Measurements from ENCODE around the gene TRIM24.

GRCh38 chr7:138588986-138589385 lies 128.9 kb downstream of the TRIM24 start:
- TF ChIP-seq, protein P1, sequence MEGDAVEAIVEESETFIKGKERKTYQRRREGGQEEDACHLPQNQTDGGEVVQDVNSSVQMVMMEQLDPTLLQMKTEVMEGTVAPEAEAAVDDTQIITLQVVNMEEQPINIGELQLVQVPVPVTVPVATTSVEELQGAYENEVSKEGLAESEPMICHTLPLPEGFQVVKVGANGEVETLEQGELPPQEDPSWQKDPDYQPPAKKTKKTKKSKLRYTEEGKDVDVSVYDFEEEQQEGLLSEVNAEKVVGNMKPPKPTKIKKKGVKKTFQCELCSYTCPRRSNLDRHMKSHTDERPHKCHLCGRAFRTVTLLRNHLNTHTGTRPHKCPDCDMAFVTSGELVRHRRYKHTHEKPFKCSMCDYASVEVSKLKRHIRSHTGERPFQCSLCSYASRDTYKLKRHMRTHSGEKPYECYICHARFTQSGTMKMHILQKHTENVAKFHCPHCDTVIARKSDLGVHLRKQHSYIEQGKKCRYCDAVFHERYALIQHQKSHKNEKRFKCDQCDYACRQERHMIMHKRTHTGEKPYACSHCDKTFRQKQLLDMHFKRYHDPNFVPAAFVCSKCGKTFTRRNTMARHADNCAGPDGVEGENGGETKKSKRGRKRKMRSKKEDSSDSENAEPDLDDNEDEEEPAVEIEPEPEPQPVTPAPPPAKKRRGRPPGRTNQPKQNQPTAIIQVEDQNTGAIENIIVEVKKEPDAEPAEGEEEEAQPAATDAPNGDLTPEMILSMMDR (optimal IDR thresholded peaks at IDR 0.05 in 1 of 3, IDR thresholded peaks at IDR 0.05 in 1 of 3, conservative IDR thresholded peaks at IDR 0.05 in 1 of 3; ENCODE audit: extremely low read depth in 1 of 3, insufficient read depth in 2 of 3, low read length in 3 of 3), result no peak
- TF ChIP-seq EZH2 (IDR thresholded peaks at IDR 0.05; ENCODE audit: low read length), result no peak
